ENCODE measurements around the gene FCHO2.

FCHO2 gene

GRCh38 chr5:72940082-72940481 lies 15.8 kb upstream of the FCHO2 start:
- TF ChIP-seq CTCF (IDR thresholded peaks at IDR 0.05; ENCODE audit: low read depth, low read length, missing control alignments) = no peak
- in situ Hi-C loops (cut with HindIII; ENCODE audit: low sequenced_read_pairs) = no loop called here
- DNase-seq (ENCODE audit: low read depth) = no peak
- H3K4me3 ChIP-seq (ENCODE audit: low read depth, low read length) = no peak overlapping the region

- in situ Hi-C loops (cut with HindIII; ENCODE audit: low sequenced_read_pairs) = no loop called here
- no peak for DNase-seq (ENCODE audit: low read depth)
- TF ChIP-seq CTCF (IDR thresholded peaks at IDR 0.05; ENCODE audit: low read depth, low read length, missing control alignments) = no peak
- no peak overlapping the region for H3K4me3 ChIP-seq (ENCODE audit: low read depth, low read length)
These were observed 12.5 kb upstream of the FCHO2 start for GRCh38 chr5:72943307-72943706.

- H3K4me3 ChIP-seq (ENCODE audit: low read depth, low read length) = no peak overlapping the region
- no peak for TF ChIP-seq CTCF (IDR thresholded peaks at IDR 0.05; ENCODE audit: low read depth, low read length, missing control alignments)
- DNase-seq (ENCODE audit: low read depth) = no peak
- in situ Hi-C loops (cut with HindIII; ENCODE audit: low sequenced_read_pairs) = no loop called here
These were observed 8.3 kb upstream of the FCHO2 start for GRCh38 chr5:72947498-72947897.

GRCh38 chr5:72949481-72949880 lies 6.4 kb upstream of the FCHO2 start:
- H3K4me3 ChIP-seq (ENCODE audit: low read depth, low read length) = no peak overlapping the region
- in situ Hi-C loops (cut with HindIII; ENCODE audit: low sequenced_read_pairs) = no loop called here
- no peak for TF ChIP-seq CTCF (IDR thresholded peaks at IDR 0.05; ENCODE audit: low read depth, low read length, missing control alignments)
- no peak for DNase-seq (ENCODE audit: low read depth)

- DNase-seq (ENCODE audit: low read depth) = no peak
- in situ Hi-C loops (cut with HindIII; ENCODE audit: low sequenced_read_pairs) = no loop called here
- TF ChIP-seq CTCF (IDR thresholded peaks at IDR 0.05; ENCODE audit: low read depth, low read length, missing control alignments) = no peak
- H3K4me3 ChIP-seq (ENCODE audit: low read depth, low read length) = no peak overlapping the region
These were observed 4.0 kb upstream of the FCHO2 start for GRCh38 chr5:72951671-72952468.

GRCh38 chr5:72954389-72954788 lies 1.5 kb upstream of the FCHO2 start:
- DNase-seq (ENCODE audit: low read depth) = no peak
- no peak for TF ChIP-seq CTCF (IDR thresholded peaks at IDR 0.05; ENCODE audit: low read depth, low read length, missing control alignments)
- in situ Hi-C loops (cut with HindIII; ENCODE audit: low sequenced_read_pairs) = no loop called here
- no peak overlapping the region for H3K4me3 ChIP-seq (ENCODE audit: low read depth, low read length)

Measured in astrocyte of the cerebellum (primary cell).